HG03342 (cell line): ENCODE data around the gene ANKRD33.

ENCODE experiments used
- ATAC-seq: cut with Tn5 transposase; IDR thresholded peaks from one replicate; pipeline ENCODE4 v1.9.1; 2021; ENCODE audit warnings: mild to moderate bottlenecking, moderate library complexity; ENCODE audit not compliant: unreplicated experiment

Gene ANKRD33

DNA sequence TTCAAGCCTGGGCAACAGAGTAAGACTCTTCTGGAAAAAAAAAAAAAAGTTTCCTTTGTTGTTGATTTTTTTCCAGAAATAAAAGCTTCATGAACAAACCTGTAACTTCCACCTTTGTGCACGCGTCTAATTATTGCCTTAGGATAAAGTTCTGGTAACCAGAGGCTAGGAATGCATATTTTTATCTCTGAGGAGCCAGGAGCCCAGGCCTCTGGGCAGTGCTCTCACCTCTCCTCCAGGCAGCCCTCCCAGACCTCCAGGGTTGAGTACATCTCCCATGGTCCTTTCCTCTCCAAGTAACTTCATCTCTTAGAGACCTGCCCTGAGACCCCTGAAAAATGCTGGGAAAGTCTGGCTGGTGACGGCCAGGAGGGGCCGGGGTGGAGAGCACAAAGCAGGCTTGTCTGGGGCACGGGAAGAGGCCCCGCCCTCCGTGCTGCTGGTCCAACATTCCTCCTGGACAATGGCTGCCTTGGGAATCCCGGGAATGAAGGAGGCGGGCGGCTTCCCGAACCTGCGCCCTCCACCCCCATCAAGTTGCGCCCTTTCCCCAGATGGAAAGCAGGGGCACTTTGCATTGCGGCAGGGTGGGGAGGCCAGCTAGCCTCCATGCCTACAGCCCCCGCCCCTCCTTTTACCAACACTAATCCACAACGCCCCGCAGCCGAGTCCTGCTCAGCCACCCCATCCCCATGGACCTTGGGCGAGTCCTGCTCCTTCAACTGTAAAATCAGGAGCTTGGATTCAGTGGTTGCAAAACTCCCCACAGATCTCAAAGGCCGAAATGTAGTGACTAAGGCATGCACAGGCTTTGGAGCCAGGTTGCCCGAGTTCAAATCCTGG lies 32.1 kb upstream of the ANKRD33 start:
- no peak for ATAC-seq

DNA sequence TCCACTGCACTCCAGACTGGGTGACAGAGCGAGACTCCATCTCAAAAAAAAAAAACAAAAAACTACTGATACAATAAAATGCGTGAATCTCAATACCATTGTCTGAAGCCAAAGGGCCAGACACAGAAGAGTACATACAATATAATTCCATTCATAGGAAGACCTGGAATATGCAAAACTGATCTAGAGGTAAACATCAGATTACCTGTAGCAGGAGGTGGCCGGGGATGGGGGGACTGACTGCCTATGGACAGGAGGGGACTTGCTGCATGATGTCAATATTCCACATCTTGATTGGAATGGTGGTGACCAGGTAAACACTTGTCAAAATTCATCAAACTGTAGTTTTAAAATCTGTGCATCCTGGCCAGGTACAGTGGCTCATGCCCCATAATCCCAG lies 26.9 kb upstream of the ANKRD33 start:
- no peak for ATAC-seq

DNA sequence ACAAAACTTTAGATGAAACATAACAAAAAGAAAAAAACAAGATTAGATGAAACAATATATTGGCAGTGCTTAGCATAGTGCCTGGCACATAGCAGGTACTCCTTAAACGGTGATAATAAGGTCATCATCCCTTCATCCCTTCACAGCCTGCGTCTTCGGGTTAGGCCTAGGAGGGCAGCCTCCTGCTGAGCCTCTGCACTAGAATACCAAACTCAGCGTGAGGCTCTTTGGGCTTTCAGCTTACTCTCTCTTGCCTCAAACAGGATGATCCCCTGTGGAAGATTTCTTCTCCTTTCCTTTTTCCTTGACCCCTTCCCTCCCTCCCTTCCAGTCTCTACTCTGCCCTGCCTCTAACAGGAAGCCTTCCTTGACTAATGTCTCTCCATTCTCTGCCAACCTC lies 25.0 kb upstream of the ANKRD33 start:
- no peak for ATAC-seq

DNA sequence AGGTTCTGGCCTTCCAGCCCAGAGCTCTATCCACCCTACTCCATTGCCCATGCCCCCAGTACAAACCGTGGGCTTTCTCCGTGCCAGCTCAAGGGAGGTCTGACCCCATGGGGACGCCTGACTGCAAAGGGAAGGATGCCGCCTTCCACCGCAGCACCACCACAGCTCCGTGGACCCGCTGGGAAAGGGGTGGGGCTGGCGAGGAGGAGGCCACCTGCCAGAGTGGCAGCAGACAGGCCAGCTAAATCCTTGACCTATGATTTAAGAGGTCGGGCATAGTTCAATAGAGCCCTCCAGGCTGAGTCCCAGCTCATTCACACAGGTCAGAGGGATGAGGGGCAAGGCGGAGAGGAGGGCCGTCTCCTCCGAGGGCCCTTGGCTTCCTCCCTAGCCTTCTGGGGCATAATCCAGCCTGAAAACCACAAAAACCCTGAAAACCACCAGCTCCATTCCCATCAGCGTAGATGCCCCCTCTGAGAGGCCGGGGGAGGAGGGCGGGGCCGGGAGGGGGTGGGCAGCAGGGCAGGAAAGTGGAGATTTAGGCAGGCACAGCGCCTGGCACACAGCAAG lies 24.5 kb upstream of the ANKRD33 start:
- no peak for ATAC-seq

DNA sequence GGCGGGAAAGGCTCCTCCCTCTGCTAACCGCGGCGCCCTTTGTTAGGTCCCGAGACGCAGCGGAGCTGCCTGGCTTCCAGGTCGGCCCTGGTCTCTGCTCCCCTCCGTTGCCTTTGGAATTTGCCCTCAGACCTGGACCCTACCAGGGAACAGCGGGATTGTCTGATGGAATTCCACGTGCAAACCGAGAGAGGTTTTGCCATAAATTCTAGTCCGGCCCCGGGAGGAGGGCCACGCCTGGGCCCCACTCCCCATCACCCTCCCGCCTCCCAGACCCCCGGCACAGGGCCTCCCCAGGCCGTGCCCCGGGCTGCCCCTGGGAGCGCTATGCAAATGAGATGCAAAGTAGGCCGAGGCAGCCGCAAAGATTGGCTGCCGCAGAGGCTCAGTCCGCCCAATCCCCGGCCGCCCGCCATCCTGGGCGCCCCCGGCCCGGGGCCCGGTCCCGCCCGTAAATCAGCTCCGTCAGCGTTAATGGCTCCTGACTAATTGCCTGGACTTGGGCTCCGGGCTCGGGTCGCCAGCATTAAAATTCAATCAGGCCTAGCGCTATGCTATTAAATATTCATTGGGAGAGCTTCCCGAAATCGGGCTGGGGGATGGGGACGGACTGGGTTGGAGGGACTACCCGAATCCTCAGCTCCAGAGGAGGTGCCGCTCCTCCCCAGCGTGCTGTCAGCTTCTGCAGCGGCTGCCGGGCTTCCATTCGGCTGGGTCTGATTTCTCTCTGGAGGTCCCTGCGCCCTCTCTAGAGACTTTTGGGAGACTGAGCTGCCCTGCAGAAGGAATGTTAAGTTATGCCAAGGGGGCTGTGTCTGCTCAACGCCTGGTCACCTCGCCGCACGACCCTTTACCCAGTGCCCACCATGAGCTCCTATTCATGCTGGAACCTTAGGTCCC lies 23.7 kb upstream of the ANKRD33 start:
- ATAC-seq: no peak

DNA sequence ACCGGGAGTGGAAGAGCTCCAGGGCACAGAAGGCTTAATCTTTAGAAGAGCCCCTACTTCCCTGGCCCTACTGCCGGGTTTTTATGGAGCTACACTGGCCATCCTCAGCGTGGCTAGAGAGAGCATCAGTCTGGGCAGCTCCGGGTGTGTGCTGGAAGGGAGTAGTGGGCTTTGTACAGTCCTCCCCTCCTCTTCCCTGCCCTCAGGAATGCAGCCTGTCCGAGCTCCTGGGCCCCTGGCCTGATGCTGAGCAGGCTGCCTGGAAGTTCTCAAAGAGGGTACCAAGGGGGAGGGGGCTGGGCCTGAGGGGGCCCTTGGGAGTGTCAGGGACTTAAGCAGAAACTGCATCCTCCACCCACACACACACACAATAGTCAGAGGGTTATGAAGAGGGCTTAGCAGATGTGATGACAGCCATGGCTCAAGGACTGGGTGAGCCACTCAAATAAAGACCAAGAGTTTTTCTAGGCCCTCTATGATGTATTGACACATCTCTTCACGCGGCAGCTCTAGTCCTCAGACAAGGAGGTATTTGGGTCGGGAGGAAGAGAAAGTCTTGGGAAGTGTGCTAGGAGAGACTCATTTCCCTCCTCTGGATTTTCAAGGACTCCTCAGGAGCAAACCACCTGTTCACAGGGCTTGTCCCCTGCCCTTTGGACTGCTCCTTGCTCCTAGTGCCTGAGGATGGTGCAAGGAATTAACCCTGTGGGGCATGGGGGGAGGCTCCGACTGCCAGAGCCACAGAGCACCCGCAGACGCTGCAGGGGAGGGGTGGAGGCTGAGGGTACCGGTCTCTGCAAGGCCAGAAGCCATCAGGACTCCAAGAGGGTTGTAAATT lies 22.9 kb upstream of the ANKRD33 start:
- no peak for ATAC-seq

DNA sequence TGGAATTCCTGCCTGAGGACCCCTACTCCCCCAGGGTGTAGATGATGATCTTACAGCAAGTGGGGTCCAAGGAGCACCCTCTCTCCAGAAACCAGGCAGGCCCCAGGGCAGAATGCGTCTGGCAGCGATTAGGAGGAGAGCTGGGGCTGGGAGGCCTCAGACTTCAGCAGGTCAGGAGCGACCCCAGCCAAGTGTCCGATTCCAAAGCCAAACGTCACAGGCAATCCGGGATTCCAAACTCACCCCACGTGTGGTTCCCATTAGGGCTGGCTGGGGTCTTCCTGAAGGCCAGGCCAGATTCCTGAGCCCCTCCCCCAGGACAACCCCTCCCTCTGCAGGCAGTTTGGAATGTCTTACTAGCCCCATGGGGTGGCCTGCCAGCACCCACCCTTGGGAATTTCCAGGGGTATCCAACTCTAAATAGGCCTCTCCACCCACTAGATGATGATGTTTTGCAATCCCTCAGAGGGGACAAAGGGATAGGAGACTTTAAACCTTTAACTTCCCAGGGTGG lies 22.1 kb upstream of the ANKRD33 start:
- no peak for ATAC-seq

DNA sequence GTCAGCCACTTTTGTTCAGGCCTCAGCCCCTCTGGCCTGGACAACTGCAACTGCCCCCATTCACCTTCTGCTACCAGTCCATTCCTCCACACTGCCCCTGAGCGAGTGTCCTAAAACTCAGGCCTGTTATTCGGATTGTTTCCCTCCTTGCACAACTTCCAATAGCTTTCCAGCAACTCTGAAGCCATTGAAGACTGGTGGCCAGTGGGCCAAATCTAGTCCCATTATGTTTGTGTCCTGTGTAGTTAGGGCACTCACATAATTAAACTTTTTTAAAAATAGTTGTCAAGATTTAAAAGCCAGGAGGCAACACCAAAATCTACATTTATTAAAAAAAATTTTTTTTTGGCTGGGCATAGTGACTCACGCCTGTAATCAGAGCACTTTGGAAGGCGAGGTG lies 21.6 kb upstream of the ANKRD33 start:
- no peak for ATAC-seq

DNA sequence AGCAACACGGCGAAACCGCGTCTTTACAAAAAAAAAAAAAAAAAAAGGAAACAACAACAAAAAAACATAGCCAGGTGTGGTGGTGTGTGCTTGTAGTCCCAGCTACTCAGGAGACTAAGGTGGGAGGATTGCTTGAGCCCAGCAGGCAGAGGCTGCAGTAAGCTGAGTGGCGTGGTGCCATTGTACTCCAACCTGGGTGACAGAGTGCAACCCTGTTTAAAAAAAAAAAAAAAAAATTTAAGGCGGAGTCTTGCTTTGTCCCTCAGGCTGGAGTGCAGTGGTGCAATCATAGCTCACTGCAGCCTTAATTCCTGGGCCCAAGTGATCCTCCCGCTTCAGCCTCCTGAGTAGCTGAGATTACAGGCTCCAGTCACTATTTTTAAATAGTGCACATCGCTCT lies 21.1 kb upstream of the ANKRD33 start:
- no peak for ATAC-seq

DNA sequence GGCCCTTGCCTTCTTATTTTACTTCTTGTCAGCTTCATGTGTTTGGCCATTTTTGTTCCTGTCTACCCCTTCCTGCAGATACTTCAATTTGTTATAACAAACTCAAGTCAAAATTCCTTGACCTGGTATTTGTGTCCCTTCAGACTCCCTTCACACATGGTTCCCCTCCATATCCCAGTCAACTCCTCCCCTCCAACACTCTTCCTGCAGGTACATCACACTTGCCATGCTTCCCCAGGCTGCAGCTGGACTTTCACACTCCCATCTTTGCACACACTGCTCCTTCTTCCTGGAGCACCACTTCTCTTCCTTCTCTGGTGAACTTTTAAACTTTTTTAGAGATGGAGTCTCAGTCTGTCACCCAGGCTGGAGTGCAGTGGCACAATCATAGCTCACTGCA lies 20.5 kb upstream of the ANKRD33 start:
- ATAC-seq: no peak

DNA sequence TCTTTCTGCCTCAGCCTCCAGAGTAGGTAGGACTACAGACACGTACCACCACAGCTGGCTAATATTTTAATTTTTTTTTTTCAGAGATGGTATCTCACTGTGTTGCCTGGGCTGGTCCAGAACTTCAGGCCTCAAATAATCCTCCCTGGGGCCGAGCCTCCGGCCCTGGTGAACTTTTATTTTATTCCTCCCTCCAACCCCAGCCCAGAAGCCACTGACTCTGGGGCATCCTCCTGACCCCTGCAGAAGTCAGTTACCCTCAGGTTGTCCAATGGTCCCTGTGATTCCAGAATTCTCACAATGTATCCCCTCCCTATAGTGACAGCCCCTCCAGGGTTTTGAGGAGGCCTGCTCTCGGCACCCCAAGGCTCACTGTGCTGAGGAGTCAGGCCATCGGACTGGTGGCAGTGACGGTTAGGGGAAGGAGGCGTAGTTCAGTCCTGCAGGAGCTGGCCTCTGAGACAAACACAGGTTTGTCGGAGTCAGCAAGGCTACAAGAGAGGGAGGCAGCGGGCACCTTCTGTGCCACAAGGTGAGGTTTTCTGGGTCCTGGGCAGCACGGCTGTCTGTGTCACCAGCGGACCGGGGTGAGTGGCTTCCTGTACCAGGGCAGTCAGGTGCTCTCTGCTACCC lies 20.0 kb upstream of the ANKRD33 start:
- ATAC-seq: no peak

DNA sequence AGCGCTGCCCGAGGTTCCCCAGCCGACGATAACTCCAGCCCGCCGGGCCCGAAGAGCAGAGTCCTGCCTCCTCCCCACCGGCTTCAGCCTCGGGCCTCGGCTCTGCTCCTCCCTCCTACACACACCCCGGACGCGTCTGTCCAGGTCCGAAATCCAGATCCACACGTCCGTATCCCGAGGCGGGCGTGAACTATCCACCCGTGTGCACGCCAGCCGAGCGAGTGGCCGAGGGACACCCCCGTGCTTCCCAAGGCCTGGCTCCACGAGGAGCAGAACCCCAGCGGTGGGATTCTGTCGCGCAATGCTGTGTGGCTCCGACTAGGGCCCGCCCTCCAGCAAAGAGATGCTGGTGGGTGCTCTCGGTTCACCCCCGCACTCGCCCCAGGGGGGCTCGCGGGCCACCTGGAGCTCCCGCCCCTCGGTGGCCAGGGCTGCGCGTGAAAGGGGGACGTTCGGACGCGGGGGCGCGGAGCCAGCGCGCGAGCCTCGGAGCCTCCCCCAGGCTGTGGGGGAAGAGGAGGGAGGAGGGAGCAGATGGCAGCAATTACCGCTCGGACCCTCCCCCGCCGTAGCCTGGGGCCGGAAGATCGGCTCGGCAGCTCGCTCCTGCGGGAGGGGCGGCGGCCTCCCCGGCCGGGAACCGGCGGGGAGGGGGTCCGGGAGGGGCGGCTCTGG lies 18.9 kb upstream of the ANKRD33 start:
- no peak for ATAC-seq

DNA sequence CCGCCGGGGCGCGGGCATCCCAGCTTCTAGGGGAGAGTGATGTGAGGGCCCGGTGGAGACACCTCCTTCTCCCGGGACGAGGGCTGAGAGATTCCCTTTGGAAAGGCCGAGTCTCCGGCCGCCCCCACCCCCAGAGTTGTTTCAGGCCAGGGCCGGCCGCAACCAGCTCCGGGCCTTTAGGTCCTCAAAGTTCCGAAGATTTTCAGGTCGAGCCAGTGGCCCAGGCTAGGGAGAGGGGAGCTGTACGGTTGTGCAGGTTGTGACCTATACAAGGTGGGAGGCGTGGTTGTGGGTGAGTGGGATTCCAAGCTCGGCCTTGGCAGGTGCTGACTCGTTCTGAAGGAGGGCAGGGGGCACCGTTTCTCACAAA lies 18.4 kb upstream of the ANKRD33 start:
- ATAC-seq: no peak

DNA sequence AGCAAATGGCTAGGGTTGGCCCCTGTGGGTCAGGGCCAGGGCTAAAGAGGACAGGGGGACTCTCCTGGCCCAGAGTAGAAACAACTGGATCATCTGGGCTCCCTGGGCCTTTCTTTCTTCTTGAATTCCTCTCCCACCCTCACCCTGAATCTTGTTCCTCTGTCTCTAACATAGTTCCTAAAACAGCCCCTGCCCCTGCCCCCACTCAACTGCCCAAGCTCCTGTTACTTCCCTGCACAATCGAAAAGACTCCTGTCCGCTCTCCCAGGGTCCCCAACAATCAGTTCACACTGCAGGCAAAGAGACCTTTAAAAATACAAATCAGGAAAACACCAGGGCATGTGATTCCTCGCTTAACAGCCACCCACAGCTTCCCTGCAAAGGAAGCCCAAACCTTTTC lies 18.0 kb upstream of the ANKRD33 start:
- ATAC-seq: no peak

DNA sequence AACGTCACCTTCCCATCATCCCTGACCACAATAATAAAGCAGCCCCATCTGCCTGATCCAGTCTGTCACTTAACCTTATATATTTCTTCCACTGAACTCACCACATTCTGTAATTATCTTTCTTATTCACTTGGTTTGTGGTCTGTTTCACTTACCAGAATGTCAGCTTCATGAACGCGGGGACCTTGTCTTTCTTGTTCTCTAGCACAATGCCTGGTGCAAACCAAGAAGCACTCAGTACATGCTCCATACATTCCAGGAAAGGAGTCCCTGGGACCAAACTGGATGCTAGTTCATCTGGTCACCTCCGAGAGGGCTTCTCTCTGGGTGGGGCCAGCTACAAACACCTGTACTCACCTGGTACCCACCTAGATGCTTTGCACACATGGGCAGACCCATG lies 17.4 kb upstream of the ANKRD33 start:
- ATAC-seq: no peak

DNA sequence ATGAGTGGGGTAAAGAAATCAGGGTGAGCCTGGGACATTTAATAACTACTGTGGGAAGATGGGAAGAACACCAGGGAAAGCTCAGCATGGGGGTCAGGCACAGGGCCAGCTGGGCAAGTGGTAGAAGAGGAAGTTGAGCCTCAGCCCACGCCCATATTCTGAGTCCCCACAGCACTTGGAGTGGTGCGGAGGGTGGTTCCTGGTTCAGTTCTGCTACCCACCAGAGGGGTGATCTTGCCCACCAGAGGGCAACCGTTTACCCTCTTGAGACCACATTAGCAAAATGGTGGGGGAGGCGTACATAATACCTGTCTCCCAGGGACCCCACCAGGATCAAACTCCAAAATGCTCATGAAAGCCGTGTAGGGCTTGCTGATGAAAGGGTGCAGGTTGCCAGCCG lies 16.8 kb upstream of the ANKRD33 start:
- ATAC-seq: no peak

DNA sequence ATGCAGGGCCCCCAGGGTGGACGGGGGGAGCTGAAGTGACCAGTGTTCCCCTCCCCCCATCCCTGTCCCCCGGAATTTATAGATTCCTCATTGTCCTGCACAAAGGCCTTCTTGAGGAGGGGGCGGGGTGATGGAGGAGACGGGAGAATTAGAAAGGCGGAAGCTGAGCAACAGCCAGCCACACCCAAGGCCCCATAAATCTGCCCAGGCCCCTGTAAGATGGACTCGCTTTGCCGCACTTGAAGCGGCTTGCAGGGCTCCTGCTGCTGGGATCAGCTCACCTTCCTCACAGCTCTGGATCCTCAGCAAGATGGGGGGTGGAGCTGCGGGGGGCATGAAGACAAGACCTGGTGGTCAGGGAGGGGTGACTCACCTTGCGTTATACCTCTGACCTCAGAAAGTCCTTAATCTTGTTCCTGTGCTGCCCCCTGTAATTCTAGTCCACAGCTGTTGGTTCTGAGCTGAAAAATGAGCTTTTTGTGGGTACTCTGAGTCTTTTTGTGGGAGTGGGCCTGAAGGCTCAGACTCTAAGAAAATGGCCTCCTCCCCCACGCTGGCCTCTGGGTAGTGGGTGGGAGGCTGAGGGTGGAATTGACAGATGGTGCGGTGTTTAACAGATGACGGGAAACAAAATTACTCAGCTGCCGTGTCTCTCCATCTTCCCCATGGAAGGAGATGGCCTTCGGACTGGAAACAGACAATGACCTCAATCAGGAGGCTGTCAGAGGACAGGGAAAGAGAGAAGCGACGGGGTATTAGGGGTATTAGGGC lies 15.8 kb upstream of the ANKRD33 start:
- no peak for ATAC-seq

DNA sequence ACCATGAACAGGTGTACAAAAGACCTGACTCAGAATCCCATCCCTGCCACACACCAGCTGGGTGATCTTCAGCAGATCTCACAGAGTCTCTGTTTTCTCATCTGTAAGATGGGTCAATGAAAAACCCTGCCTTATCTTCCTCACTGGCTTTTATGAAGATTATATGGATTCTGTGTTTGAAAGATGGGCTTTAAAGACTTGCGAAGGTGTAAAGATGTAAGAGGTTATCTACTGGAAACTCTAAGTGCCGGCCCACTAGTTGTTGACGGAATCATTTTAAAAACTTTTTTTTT lies 15.3 kb upstream of the ANKRD33 start:
- no peak for ATAC-seq
